Erythroblast (primary cell): ENCODE data around the gene ROBO4.

ENCODE experiments used
- DNase-seq, 2 experiments: peaks; one replicate each; lab custom pipeline; 2025; lab: John Stamatoyannopoulos, UW
- GATA1 ChIP-seq: IDR thresholded peaks from 2 replicates; pipeline ENCODE4 v1.6.1; 2011; ENCODE audit warnings: low read depth, mild to moderate bottlenecking, control low read depth, low read length, moderate library complexity
- POLR2A ChIP-seq: IDR thresholded peaks from 2 replicates; pipeline ENCODE4 v1.6.1; 2011; ENCODE audit warnings: mild to moderate bottlenecking, low read length

Gene ROBO4

DNA sequence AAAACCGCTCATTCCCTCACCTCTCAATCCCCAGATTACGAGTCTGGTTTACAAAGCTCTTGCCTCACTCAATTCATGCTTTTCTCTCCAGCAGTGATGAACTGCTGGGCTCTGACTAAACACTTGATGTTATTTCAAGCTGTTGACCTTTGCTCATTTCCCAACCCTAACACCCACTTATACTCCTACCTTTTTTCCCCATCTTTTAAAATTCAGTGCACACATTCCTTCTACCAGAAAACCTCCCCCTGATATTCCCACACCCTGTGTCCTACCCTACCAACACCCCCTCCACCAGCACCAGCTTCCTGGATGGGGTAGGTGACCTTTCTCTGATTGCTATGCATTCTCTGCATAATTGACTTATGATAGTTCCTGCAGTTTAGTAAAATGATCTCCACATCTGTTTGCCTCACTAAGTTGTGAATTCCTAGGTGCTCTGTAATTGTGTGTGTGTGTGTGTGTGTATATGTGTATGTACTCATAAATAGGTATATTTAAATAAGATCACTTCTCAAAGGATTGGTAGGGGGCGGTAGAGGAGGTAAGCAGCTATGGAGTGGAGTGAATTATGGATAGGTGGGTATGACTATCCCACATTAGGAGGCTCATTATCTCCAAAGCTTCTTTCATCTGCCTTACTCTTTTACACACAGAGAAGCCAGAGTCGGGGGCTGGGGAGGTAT is 37.3 kb upstream of the ROBO4 start:
- TF ChIP-seq POLR2A (no peak), GATA1 (no peak)

DNA sequence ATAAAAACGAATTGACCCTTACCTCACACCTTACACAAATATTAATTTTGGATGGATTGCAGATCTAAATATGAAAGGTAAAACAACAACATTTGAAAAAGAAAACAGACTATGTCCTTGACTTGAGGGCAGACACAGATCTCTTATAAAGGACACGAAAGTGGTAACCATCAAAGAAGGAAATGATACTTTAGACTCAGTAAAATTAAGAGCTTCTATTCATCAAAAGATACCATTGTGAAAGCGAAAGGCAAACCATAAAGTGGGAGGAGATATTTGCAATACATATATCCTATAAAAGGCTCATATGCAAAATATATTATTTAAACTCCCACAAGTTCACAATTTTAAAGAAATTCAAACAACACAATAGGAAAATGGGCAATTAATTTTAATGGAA is 33.1 kb upstream of the ROBO4 start:
- TF ChIP-seq POLR2A = no peak
- TF ChIP-seq GATA1 = no peak
- DNase-seq = no peak

More for the DNA sequence above, 37.3 kb upstream of the ROBO4 start:
- DNase-seq = no peak

DNA sequence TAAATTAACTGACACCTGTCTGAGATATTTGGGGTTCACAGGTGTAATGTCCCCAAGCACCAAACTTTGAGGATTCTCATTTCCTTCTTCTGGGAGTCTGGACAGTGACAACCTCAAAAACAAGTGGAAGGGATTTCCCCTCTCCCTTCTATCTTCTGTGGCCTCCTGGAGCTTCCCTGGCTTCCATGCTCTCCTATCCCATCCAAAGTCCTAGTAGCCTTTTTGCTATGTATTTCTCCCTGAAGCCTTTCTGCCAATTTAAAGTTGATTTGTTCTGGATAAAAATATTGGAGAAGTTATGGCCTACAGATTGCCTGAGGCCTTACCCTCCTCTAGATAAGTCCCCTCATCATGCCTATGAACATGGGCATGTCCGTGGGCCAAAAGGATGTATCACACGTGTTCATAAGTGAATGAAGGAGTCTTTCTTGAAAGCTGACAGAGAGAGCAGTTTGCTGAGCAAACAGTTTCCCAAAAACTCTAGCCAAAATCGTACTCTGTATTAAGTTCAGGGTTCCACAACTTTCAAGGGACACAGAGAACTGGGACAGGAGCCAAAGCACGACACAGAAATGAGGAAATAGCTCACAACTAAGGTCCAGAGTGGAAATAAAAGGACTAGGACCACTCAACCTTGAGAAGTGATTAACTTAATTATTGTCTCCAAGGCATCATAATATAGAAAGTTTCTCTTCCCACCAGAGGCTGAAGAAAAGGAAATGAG is 31.4 kb upstream of the ROBO4 start:
- TF ChIP-seq GATA1 = no peak
- no peak for TF ChIP-seq POLR2A
- DNase-seq = no peak

DNA sequence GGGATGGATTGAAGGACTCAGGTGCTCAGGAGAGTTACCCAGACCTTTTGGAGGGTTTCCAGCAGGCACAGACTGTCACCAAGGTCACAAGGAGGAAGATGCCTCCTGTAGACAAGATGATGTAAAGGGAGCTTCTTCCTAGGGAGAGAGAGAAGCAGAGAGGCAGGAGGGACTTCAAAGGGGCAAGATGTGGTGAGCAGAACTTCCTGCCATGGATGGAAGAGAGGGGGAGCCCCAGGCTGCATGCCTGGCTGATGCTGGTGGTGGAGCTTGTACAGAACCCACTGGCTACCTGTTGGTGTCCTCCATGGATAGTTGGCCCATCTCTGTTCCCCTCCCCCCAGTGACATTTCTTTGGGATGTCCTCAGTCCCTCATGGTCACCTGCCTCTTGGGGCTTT is 25.6 kb upstream of the ROBO4 start:
- no peak for DNase-seq
- TF ChIP-seq POLR2A = no peak
- no peak for TF ChIP-seq GATA1

DNA sequence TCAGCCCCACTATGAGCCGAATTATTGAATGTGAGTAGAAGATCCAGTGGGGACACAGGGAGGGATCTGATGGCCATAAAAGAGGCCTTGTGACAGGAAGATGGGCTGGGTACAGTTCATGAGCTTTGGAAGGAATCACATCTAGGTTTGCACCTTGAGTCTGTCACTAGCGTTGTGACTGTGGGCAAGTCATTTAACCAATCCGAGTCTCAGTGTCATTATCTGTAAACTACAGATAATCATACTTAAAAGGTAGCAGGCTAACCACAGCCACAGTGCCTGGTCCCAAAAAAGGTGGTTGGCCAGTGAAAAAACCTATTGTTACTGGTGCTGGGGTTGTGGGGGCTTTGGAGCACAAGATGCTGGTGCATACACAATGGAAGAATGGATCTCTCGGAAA is 25.2 kb upstream of the ROBO4 start:
- peak in 1 of 2 experiments; percentile 9 for DNase-seq
- no peak for TF ChIP-seq POLR2A
- no peak for TF ChIP-seq GATA1

DNA sequence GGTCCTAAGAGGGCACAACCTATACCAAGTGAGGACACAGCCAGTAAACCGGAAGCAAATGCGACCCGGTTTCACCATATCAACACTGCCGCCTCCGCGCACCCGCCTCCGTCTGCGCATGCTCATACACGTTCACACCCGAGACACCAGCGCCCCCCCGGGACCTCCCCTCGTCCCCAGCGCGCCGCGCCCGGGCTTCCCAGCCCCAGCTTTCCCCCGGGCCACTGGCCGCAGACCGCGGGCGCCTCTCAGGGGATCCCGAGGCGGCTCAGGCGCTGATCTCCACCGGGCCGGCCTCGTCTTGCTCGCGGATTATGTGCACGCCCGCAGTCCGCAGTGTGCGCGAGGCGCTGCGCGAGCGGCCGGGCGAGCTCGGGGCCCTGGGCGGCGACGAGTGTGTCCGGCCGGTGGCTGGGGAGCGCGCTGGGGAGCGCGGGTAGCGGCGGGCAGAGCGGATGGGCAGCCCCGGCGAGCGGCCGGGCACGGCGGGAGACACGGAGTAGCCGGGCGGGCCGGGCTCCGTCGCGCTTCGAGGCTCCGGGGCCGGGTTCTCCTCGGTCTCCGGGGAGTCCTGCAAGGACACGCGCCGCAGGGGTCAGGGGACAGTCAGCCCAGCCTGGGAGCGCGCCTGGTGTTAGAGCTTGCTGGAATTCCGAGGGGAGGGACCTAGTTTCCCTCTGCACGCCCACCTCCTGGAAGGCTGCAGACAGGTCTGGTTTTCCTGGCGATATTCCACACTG is 23.4 kb upstream of the ROBO4 start:
- TF ChIP-seq GATA1 (no peak), POLR2A (no peak)
- DNase-seq = peak; percentile 75 to 79

DNA sequence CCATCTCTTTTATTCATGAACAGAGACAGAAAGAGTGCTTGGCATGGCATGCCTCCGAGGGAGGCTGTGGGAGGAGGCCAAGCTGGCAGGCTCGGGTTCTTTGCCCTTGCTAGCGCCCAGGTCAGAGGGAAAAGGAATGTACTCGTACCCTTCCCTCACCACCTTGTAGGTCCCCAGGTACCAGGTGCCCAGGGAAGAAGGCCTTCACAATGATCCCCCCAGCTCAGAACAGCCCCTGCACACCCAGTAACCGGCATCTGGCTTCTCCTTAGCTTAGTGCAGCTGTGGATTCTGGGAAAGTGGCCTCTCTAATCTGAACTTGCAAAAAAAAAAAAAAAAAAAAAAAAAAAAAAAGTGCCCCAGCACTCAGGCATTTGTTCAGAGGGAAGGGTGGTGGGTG is 22.7 kb upstream of the ROBO4 start:
- TF ChIP-seq GATA1 = no peak
- no peak for TF ChIP-seq POLR2A
- DNase-seq = no peak

DNA sequence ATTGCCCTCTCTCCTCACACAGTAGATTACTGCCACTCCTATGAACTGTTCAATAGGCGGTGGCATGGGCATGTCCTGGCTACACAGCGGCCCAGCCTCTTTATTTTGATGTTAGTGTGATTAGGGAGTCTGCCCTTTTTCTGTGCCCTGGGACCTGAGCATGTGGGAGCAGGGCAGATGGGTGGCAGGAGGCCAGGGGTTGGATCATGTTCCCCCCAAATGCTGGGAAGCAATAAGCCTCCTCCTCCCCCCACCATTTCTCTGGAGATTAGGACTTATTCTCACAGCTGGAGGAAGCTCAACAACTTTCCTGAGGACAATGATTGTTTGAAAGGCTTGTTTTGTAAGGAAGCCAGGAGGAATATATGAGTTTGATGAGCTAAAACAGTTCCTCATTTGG is 22.2 kb upstream of the ROBO4 start:
- no peak for DNase-seq
- no peak for TF ChIP-seq POLR2A
- TF ChIP-seq GATA1 = no peak

DNA sequence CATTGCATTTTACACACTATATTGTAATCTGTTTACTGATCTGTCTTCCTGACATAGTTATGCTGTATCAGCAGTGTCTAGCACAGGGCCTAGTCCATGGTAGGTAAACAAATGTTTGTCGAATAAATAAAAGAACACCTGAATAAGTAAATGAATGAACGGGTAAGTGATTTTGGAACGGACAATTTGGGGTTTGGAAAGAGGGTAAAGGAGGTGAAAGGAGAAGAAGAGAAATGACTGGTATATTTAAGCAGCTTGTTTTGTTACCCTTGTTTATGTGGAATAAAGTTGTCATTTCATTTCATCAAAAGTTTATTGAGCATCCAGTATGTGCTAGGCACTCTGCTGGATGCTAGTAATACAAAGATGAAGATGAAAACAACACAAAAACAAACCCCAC is 21.3 kb upstream of the ROBO4 start, which contains the start of gene HEPN1:
Gene HEPN1, plus strand, starts transcription at position 301 of the 400 bp plus-strand sequence.
- no peak for TF ChIP-seq POLR2A
- no peak for TF ChIP-seq GATA1
- DNase-seq = no peak

DNA sequence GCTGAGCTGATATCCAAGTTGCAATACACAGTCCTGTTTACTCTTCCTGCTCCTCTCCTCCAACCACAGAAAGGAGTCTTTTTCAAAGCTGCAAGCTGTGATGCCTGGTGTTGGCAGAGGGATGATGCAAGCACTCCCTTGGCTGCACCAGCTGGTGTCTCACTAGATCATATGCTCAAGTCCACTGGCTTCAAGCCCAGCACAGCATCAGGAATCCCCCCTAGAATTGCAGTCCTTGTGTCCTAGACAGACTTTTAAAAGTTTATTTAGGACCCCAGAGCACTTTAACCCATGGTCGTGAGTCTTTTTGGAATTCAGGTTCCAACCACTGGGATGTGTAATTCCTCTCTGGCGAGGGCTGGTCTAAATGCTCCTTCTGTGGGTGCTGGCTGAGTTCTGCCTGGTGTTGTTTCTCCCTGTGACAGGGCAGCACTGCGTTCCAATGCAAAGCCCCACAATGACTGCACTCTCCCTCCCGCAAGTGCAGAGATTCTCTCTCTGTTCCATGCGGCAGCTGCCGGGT is 19.5 kb upstream of the ROBO4 start:
- TF ChIP-seq POLR2A (no peak), GATA1 (no peak)
- no peak for DNase-seq

DNA sequence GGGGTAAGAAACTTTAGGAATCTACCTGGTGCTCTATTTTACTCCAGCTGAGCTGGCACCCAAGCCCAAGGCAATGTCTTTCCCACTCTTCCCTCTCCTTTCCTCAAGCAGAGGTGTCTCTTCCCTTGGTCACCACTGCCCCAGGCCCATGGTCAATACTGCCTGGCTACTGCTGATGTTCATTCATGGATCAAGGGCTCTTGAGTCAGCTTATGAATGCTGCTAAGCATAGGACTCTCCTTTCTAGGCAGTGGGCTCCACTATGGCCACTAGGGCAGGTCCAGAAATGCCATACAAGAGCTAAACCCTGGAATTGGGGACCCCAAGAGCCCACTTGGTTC is 18.7 kb upstream of the ROBO4 start:
- no peak for DNase-seq
- no peak for TF ChIP-seq GATA1
- no peak for TF ChIP-seq POLR2A

DNA sequence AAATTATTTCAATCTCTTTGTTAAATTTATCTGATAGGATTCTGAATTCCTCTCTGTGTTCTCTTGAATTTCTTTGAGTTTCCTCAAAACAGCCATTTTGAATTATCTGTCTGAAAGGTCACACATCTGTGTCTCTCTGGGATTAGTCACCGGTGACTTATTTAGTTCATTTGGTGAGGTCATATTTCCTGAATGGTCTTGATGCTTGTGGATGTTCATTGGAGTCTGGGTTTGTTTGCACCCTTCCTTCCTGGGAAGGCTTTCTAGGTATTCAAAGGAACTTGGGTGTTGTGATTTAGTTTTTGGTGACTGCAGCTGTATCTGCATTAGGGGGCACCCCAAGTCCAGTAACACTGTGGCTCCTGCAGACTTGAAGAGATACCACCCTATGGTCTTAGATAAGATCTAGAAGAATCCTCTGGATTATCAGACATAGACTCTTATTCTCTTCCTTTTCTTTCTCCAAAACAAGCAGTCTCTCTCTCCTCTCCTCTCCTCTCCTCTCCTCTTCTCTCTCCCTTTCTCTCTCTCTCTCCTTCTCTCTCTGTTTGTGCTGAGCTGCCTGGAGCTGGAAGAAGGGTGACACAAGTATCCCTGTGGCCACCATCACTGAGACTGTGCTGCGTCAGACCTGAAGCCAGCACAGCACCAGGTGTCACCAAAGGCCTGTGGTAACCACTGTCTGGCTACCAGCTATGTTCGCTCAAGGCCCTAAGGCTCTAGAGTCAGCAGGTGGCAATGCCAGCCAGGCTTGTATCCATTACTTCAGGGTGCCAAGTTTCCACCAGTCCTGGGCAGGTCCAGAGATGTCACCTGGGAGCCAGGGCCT is 18.1 kb upstream of the ROBO4 start:
- TF ChIP-seq GATA1 (no peak), POLR2A (no peak)
- DNase-seq = no peak

DNA sequence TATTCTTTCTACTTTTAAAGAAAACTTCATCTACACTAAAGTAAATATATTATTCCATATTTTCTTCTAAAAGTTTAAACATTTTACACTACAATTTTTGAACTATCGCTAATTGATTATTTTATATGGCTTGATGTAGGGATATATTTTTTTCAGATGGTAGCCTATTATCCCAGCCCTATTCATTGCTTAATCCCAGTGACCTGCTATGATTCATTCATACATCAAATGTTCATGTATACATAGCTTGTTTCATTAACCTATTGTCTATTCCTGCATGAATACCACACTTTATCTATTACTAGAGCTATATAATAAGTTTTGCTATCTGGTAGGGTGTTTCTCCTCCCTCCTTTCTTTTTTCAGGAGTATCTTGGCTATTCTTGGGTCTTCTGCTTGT is 5.0 kb upstream of the ROBO4 start:
- no peak for DNase-seq
- TF ChIP-seq GATA1 (no peak), POLR2A (no peak)

DNA sequence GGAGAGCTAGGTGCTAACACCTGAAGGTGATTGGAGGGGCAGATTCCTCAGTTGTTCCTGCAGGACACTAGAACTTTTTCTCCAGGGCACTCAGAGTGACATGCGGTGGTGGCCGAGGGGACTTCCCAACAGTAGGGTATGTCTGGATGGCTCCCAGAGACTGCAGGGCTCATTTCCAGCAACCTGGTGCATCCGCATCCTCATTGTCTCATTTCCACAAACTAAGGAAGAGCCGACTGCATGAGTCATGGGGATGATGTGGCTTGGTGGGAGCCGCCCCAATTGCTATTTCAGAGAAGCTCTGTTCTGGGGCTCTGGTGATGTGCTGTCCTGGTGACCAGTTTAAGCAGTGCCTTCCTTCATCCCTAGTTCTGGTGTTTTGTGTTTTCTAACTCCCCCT is 2.8 kb upstream of the ROBO4 start:
- no peak for TF ChIP-seq POLR2A
- no peak for TF ChIP-seq GATA1
- DNase-seq = no peak
